Measurements from ENCODE around the gene SLC2A1. TPM values are rescaled to one million over a fixed set of nuclear protein-coding genes. Genes with fewer than 3 reads are reported as not detected.

Gene SLC2A1
- total and polyA plus RNA-seq, 2 of the 13 experiments (the other 11 are each of a cell fraction or from before 2014, with no cell fraction given) = 125 to 423 TPM

GRCh38 chr1:42940851-42941639 lies 17.6 kb downstream of the SLC2A1 start:
- POLR2A ChIA-PET = interaction anchor here (1.3 kb wide), 1 partner anchor 12 kb away, joined by 3 read pairs; no protein-coding TSS in a partner anchor
- BruUV-seq (replicated peaks) = TSS peak; percentile 5
- CTCF ChIA-PET (ENCODE audit: low intra/inter-chr PET ratio, low total read pairs) = no interaction called here
- H3K27ac ChIP-seq (ENCODE audit: extremely low read length, insufficient read depth, low read length) = peak overlapping the region; percentile 35
- no peaks in the 10 kb centered on the region for H3K27me3 ChIP-seq (ENCODE audit: control insufficient read depth in 1 of 2, insufficient read depth in 2 of 2, low read length in 2 of 2)
- no peaks in the 10 kb centered on the region for H3K9me3 ChIP-seq (ENCODE audit: low read length)
- H3K79me2 ChIP-seq (ENCODE audit: insufficient read depth, low read length) = peaks cover 99% of the 10 kb centered on the region
- in situ Hi-C loops (cut with HindIII; ENCODE audit: extremely low pct_ligation_motif_present, low pct_unique_long_range_greater_than_20kb) = no loop called here
- intact Hi-C loops (cut with micrococcal nuclease; ENCODE audit: unreplicated experiment) = no loop called here
- WGBS (ENCODE audit: low lambda C conversion rate) = 84% methylated on average over 14 of the region's 14 CpGs
- TF ChIP-seq POLR2A (IDR thresholded peaks at IDR 0.05; ENCODE audit: insufficient read depth in 1 of 2, low read depth in 2 of 2, low read length in 2 of 2) (peak in 1 of 2 experiments; percentile 30; a peak in 3 of 4 replicates), TEAD3 (CRISPR knock-in tag; optimal IDR thresholded peaks at IDR 0.05; ENCODE audit: borderline replicate concordance) (peak; percentile 23), FOSL2 (CRISPR knock-in tag; IDR thresholded peaks at IDR 0.05) (peak; percentile 75), SP1 (IDR thresholded peaks at IDR 0.05) (no peak), SP1 (CRISPR knock-in tag; IDR thresholded peaks at IDR 0.05) (no peak), SOX5 (CRISPR knock-in tag; IDR thresholded peaks at IDR 0.05; ENCODE audit: borderline replicate concordance) (peak; percentile 49; the same call in 1 of the 2 replicates), ZNF766 (CRISPR knock-in tag; IDR thresholded peaks at IDR 0.05; ENCODE audit: borderline replicate concordance) (no peak), POLR2G (IDR thresholded peaks at IDR 0.05; ENCODE audit: low read depth, low read length) (peak; percentile 29; the same call in 1 of the 2 replicates), RBM22 (optimal IDR thresholded peaks at IDR 0.05; ENCODE audit: low read length) (peak; percentile 89), EP300 (IDR thresholded peaks at IDR 0.05; ENCODE audit: low read depth in 2 of 2, low read length in 2 of 2) (no peak), EP300 (CRISPR knock-in tag; IDR thresholded peaks at IDR 0.05; ENCODE audit: borderline replicate concordance) (0 out of 2 replicates have a peak, but pooled peaks have one; percentile 22), ZNF10 (CRISPR knock-in tag; IDR thresholded peaks at IDR 0.05; ENCODE audit: borderline replicate concordance, low read depth) (no peak), ZBTB38 (CRISPR knock-in tag; IDR thresholded peaks at IDR 0.05) (0 out of 2 replicates have a peak, but pooled peaks have one; percentile 22)
- peak overlapping the region; percentile 19; the same call in 1 of the 2 replicates for H3K4me2 ChIP-seq (ENCODE audit: low read depth, low read length)
- no peak overlapping the region for H3K9ac ChIP-seq (ENCODE audit: insufficient read depth, low read depth, low read length)
- DNase-seq (ENCODE audit: low spot score) (peak; percentile 63), FAIRE-seq (no peak), ATAC-seq (no peak)
- H3K4me3 ChIP-seq (replicated peaks in 1 of 3; ENCODE audit: insufficient read depth in 1 of 3, low read depth in 2 of 3, low read length in 3 of 3) = no peak overlapping the region
- H3K36me3 ChIP-seq (replicated peaks in 1 of 2; ENCODE audit: control insufficient read depth in 1 of 2, insufficient read depth in 2 of 2, low read length in 2 of 2) = peaks cover 66 to 93% of the 10 kb centered on the region in 2 experiments
- H3K4me1 ChIP-seq (ENCODE audit: insufficient read depth, low read length) = peaks cover 98% of the 10 kb centered on the region
- peaks cover 98% of the 10 kb centered on the region for H4K20me1 ChIP-seq (ENCODE audit: insufficient read depth, low read length)
- H2AFZ ChIP-seq (ENCODE audit: low read length) = no peak overlapping the region
